A549 (cell line): Measurements from ENCODE around the gene LIMS1. TPM values are rescaled to one million over a fixed set of nuclear protein-coding genes. Genes with fewer than 3 reads are reported as not detected.
"Not testable (repeated sequence)": the region's sequence is repeated elsewhere in the genome, so short reads cannot be mapped to it uniquely, and the experiment has no call there.

ENCODE experiments used
- ATAC-seq, 2 experiments: fragments of 200-7000 bp in 1 of 2; fragments of >200 bp in 1 of 2; cut with Nextera tagmentation in 1 of 2; cut with Tn5 transposase in 1 of 2; 3 replicates each; pipeline versions ENCODE4 v1.8.0 to v1.9.1; 2018 to 2020; ENCODE audit warnings: mild to moderate bottlenecking in 1 of 2, moderate library complexity in 1 of 2
- CTCF ChIA-PET: fragments of 300-600 bp; sonication (Branson Sonifier 250); formaldehyde crosslinking; extraction: SDS; loops from one replicate; lab custom pipeline; 2021; ENCODE audit warnings: antibody characterized with exemption, inconsistent platforms; lab: Yijun Ruan, JAX
- POLR2A ChIA-PET: fragments of 350-600 bp; formaldehyde crosslinking; extraction: SDS; loops from one replicate; lab custom pipeline; 2021; ENCODE audit warnings: antibody characterized with exemption, inconsistent platforms; lab: Yijun Ruan, JAX
- DNase-seq, 2 experiments: peaks; one replicate each; pipeline versions ENCODE4 v3.0.0 to v3.0.0-alpha.2; 2011 to 2016; ENCODE audit warnings: low read depth in 1 of 2, low spot score in 1 of 2
- FAIRE-seq: peaks from 2 replicates; lab custom pipeline; 2011; peaks lifted over from hg19 to GRCh38; lab: Jason Lieb, UNC
- H3K27ac ChIP-seq, 2 experiments: fragments of >200 bp; sonication (Bioruptor Twin); formaldehyde crosslinking; 3 replicates each; pipeline ENCODE4 v1.5.1; 2016 to 2017
- H3K4me1 ChIP-seq: fragments of >200 bp; sonication (Bioruptor Twin); formaldehyde crosslinking; 3 replicates; pipeline ENCODE4 v1.6.1; 2016
- H3K4me2 ChIP-seq: fragments of >200 bp; sonication (Bioruptor Twin); formaldehyde crosslinking; 3 replicates; pipeline ENCODE4 v1.6.1; 2016
- H3K4me3 ChIP-seq: fragments of >200 bp; sonication (Bioruptor Twin); formaldehyde crosslinking; 3 replicates; pipeline ENCODE4 v1.5.1; 2016
- H3K9me3 ChIP-seq: fragments of >200 bp; sonication (Bioruptor Twin); formaldehyde crosslinking; 3 replicates; pipeline ENCODE4 v1.6.1; 2016
- EHF ChIP-seq: fragments of 250-450 bp; sonication (Bioruptor Pico); IDR thresholded peaks from 2 replicates; pipeline ENCODE4 v1.5.0; 2020; ENCODE audit warnings: mild to moderate bottlenecking
- WGBS: methylation state at CpG from one replicate; pipeline ENCODE4 v1.1.6; 2017; ENCODE audit errors: missing lambda C conversion rate; 5-methylcytosine and 5-hydroxymethylcytosine counted together
- polyA plus RNA-seq, 4 experiments: library from polyadenylated mRNA; depleted of rRNA in 3 of 4; stranded (reverse); fragments of >200 nt; fragmentation: RNase III in 1 of 4; extraction: RNeasy Plus Mini Kit Qiagen cat#74134 plus additional on column Dnase treatment in 1 of 4; gene quantifications; 2 replicates in 3 of 4; 3 replicates in 1 of 4; pipeline ENCODE4 v1.2.3, GENCODE V29; 2011 to 2017
- small RNA-seq, 6 experiments: library from RNA; depleted of rRNA; stranded (forward); fragments of <200 nt; gene quantifications; one replicate each; pipeline ENCODE3, GENCODE V24; 2012
- TF ChIP-seq, protein P1 (sequence below): fragments of 450-650 bp; IDR thresholded peaks from 2 replicates; pipeline ENCODE4 v1.6.1; 2014; ENCODE audit warnings: antibody characterized with exemption

Gene LIMS1
- polyA plus RNA-seq, 2 of the 4 experiments (the other 2 are of a cell fraction) = 40.0 to 94.1 TPM

- 0 out of 2 replicates have a peak, but pooled peaks have one; percentile 55 for TF ChIP-seq EHF (CRISPR knock-in tag)
- TF ChIP-seq, protein P1, sequence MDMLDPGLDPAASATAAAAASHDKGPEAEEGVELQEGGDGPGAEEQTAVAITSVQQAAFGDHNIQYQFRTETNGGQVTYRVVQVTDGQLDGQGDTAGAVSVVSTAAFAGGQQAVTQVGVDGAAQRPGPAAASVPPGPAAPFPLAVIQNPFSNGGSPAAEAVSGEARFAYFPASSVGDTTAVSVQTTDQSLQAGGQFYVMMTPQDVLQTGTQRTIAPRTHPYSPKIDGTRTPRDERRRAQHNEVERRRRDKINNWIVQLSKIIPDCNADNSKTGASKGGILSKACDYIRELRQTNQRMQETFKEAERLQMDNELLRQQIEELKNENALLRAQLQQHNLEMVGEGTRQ = peak; percentile 49
- TF ChIP-seq, all 56 proteins: peak for 21
Observed at GRCh38 chr2:108719149-108720044, 185.1 kb downstream of the LIMS1 start, which contains the start of gene RANBP2 (continued).

DNA sequence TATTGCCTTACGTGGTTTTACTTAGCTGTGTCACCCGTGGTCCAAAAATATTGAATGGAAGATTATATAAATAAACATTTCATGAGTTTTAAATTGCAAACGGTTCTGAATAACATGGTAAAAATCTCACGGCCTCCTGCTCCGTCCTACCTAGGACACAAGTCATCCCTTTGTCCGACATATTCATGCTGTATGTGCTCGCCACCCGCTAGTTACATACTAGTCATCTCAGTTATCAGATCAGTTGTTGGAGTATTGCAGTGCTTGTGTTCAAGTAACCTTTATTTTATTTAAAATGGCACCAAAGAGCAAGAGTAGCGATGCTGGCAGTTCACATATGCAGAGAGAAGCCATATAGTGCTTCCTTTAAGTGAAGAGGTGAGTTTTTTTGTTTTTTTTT lies 191.8 kb downstream of the LIMS1 start:
- ATAC-seq, H3K4me3 ChIP-seq, H3K4me1 ChIP-seq, H3K4me2 ChIP-seq, FAIRE-seq, DNase-seq, POLR2A ChIA-PET, H3K27ac ChIP-seq, H3K9me3 ChIP-seq, CTCF ChIA-PET: not testable (repeated sequence)
- WGBS = 91% methylated on average over 9 of the region's 9 CpGs

- CTCF ChIA-PET, DNase-seq, FAIRE-seq, ATAC-seq, H3K9me3 ChIP-seq, H3K4me1 ChIP-seq, H3K4me3 ChIP-seq, POLR2A ChIA-PET: not testable (repeated sequence)
- Histone ChIP-seq H3K4me2 (peak overlapping the region; percentile 28; the same call in 1 of the 3 replicates), H3K27ac (0 out of 6 replicates have a peak overlapping the region, but pooled peaks of 1 of the 2 experiments have one; percentile 3)
- WGBS = 93% methylated on average over 6 of the region's 6 CpGs
Observed at GRCh38 chr2:108734656-108735055, 200.4 kb downstream of the LIMS1 start.

Small RNA genes within 50 kb of the gene (small RNA-seq; reads per million reads assigned to genes)
- 0 reads per million in 6 experiments for gene AC010095.1

Other genes starting within 250 kb of the LIMS1 start
- gene SULT1C2, start 245.6 kb upstream of the LIMS1 start, polyA plus RNA-seq (2011; rRNA removed) = 0.26 and 0.36 TPM in 2 replicates
- 0.20 to 0.61 TPM (median 0.56 TPM) in 3 replicates for gene SULT1C2, start 245.6 kb upstream of the LIMS1 start, polyA plus RNA-seq (2017; fragmentation: RNase III; extraction: RNeasy Plus Mini Kit Qiagen cat#74134 plus additional on column Dnase treatment)
- 0.05 TPM in 2 replicates for gene SULT1C4, start 156.5 kb upstream of the LIMS1 start, polyA plus RNA-seq (2011; rRNA removed)
- not detected in 3 replicates for gene SULT1C4, start 156.5 kb upstream of the LIMS1 start, polyA plus RNA-seq (2017; fragmentation: RNase III; extraction: RNeasy Plus Mini Kit Qiagen cat#74134 plus additional on column Dnase treatment)
- 19.0 and 30.1 TPM in 2 replicates for gene GCC2, start 85.3 kb upstream of the LIMS1 start, polyA plus RNA-seq (2011; rRNA removed)
- gene GCC2, start 85.3 kb upstream of the LIMS1 start, polyA plus RNA-seq (2017; fragmentation: RNase III; extraction: RNeasy Plus Mini Kit Qiagen cat#74134 plus additional on column Dnase treatment) = 13.6 to 15.4 TPM (median 13.6 TPM) in 3 replicates
- 30.9 and 31.1 TPM in 2 replicates for gene RANBP2, start 185.0 kb downstream of the LIMS1 start, polyA plus RNA-seq (2011; rRNA removed)
- gene RANBP2, start 185.0 kb downstream of the LIMS1 start, polyA plus RNA-seq (2017; fragmentation: RNase III; extraction: RNeasy Plus Mini Kit Qiagen cat#74134 plus additional on column Dnase treatment) = 16.5 to 19.1 TPM (median 16.9 TPM) in 3 replicates